ENCODE data around the gene PLTP. TPM values are rescaled to one million over a fixed set of nuclear protein-coding genes. Genes with fewer than 3 reads are reported as not detected.

PLTP gene
- polyA plus RNA-seq, 3 donors: 1.6 to 3.0 (median 2.9) TPM

DNA sequence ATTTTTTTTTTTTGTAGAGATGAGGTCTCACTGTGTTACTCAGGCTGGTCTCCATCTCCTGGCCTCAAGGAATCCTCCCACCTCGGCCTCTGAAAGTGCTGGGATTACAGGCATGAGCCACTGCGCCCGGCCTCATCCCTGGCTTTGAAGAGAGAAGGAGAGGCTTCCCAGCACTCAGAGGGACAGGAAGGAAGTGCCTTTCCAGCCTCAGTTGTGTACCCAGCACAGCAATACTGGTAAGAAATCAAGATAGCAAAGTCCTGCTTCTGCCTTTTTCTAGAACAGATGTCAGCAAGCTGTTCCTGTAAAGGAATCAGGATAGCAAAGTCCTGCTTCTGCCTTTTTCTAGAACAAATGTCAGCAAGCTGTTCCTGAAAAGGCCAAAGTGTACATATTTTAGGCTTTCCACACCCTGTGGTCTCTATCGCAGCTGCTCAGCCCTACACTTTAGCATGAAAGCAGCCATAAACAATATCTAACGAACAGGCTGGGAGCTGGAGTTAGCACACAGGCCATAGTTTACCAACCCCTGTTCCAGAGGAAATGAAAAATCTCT, 6.3 kb upstream of the PLTP start:
- peaks cover 26% of the 10 kb centered on the region for H3K4me1 Mint-ChIP-seq
- 76% methylated on average over 3 of the region's 5 CpGs for WGBS (ENCODE audit: insufficient coverage)
- Histone ChIP-seq H3K27ac (ENCODE audit: low read depth in 1 of 2, low read length in 2 of 2) (no peak overlapping the region), H4K20me1 (ENCODE audit: insufficient read depth, low read length) (no peaks in the 10 kb centered on the region), H3K36me3 (replicated peaks in 1 of 2; ENCODE audit: control insufficient read depth in 1 of 2, insufficient read depth in 2 of 2, low read length in 2 of 2) (no peaks in the 10 kb centered on the region), H3K9ac (ENCODE audit: insufficient read depth, low read length, poor library complexity, severe bottlenecking) (no peak overlapping the region), H3K4me1 (ENCODE audit: control insufficient read depth in 1 of 2, insufficient read depth in 2 of 2, low read length in 2 of 2) (peaks cover 34% of the 10 kb centered on the region in 2 donors), H3K79me2 (ENCODE audit: insufficient read depth, low read length) (no peaks in the 10 kb centered on the region), H3K27me3 (ENCODE audit: control insufficient read depth in 2 of 2, insufficient read depth in 2 of 2, low read length in 2 of 2) (no peaks in the 10 kb centered on the region), H3K9me3 (replicated peaks in 1 of 2; ENCODE audit: control insufficient read depth in 1 of 2, insufficient read depth in 1 of 2, low read length in 2 of 2) (no peaks in the 10 kb centered on the region), H3K4me3 (replicated peaks in 1 of 3; ENCODE audit: low read depth in 2 of 3, low read length in 3 of 3) (no peak overlapping the region), H3K4me2 (replicated peaks; ENCODE audit: extremely low read depth, low read length, poor library complexity, severe bottlenecking) (no peak overlapping the region), H2AFZ (ENCODE audit: insufficient read depth, low read depth, low read length, poor library complexity, severe bottlenecking) (no peak overlapping the region)
- no peak overlapping the region for H3K4me3 Mint-ChIP-seq
- TF ChIP-seq, protein P1, sequence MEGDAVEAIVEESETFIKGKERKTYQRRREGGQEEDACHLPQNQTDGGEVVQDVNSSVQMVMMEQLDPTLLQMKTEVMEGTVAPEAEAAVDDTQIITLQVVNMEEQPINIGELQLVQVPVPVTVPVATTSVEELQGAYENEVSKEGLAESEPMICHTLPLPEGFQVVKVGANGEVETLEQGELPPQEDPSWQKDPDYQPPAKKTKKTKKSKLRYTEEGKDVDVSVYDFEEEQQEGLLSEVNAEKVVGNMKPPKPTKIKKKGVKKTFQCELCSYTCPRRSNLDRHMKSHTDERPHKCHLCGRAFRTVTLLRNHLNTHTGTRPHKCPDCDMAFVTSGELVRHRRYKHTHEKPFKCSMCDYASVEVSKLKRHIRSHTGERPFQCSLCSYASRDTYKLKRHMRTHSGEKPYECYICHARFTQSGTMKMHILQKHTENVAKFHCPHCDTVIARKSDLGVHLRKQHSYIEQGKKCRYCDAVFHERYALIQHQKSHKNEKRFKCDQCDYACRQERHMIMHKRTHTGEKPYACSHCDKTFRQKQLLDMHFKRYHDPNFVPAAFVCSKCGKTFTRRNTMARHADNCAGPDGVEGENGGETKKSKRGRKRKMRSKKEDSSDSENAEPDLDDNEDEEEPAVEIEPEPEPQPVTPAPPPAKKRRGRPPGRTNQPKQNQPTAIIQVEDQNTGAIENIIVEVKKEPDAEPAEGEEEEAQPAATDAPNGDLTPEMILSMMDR (IDR thresholded peaks at IDR 0.05): no peak
- no peak for DNase-seq
- intact Hi-C loops (cut with micrococcal nuclease): no loop called here
- peaks cover 0 to 2% (median 0%) of the 10 kb centered on the region in 7 donors for H3K9me3 Mint-ChIP-seq
- peaks cover 0 to 8% (median 4%) of the 10 kb centered on the region in 3 donors for H3K27me3 Mint-ChIP-seq (ENCODE audit: low read depth in 3 of 3)
- H3K27ac Mint-ChIP-seq: no peak overlapping the region
- H3K36me3 Mint-ChIP-seq: no peaks in the 10 kb centered on the region

DNA sequence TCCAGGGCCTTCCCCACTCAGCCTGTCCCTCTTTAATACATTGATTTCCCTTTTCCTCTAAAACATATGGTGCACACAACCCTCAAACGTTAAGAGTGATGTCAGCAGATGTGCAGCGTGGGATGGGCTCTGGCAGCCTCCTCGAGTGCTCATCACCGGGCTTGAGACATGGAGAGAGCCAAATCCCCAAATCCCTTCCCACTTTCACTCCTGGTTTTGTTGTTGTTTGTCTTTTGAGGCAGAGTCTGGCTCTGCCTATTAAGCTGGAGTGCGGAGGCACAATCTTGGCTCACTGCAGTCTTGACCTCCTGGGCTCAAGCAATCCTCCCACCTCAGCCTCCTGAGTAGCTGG, 5.8 kb upstream of the PLTP start:
- WGBS (ENCODE audit: insufficient coverage): no CpG with 5 or more reads among the region's 5 CpGs
- Histone ChIP-seq H3K4me3 (replicated peaks in 1 of 3; ENCODE audit: low read depth in 2 of 3, low read length in 3 of 3) (no peak overlapping the region), H3K4me1 (ENCODE audit: control insufficient read depth in 1 of 2, insufficient read depth in 2 of 2, low read length in 2 of 2) (peaks cover 39% of the 10 kb centered on the region in 2 donors), H3K36me3 (replicated peaks in 1 of 2; ENCODE audit: control insufficient read depth in 1 of 2, insufficient read depth in 2 of 2, low read length in 2 of 2) (no peaks in the 10 kb centered on the region), H3K9me3 (replicated peaks in 1 of 2; ENCODE audit: control insufficient read depth in 1 of 2, insufficient read depth in 1 of 2, low read length in 2 of 2) (no peaks in the 10 kb centered on the region), H3K27ac (ENCODE audit: low read depth in 1 of 2, low read length in 2 of 2) (no peak overlapping the region), H3K9ac (ENCODE audit: insufficient read depth, low read length, poor library complexity, severe bottlenecking) (no peak overlapping the region), H3K79me2 (ENCODE audit: insufficient read depth, low read length) (no peaks in the 10 kb centered on the region), H2AFZ (ENCODE audit: insufficient read depth, low read depth, low read length, poor library complexity, severe bottlenecking) (no peak overlapping the region), H3K4me2 (replicated peaks; ENCODE audit: extremely low read depth, low read length, poor library complexity, severe bottlenecking) (no peak overlapping the region), H3K27me3 (ENCODE audit: control insufficient read depth in 2 of 2, insufficient read depth in 2 of 2, low read length in 2 of 2) (no peaks in the 10 kb centered on the region), H4K20me1 (ENCODE audit: insufficient read depth, low read length) (no peaks in the 10 kb centered on the region)
- TF ChIP-seq, protein P1 (IDR thresholded peaks at IDR 0.05): no peak
- Mint-ChIP-seq H3K27me3 (ENCODE audit: low read depth in 3 of 3) (peaks cover 1 to 8% (median 4%) of the 10 kb centered on the region in 3 donors), H3K27ac (no peak overlapping the region), H3K9me3 (peaks cover 0 to 2% (median 0%) of the 10 kb centered on the region in 7 donors), H3K4me3 (peak overlapping the region in 1 of 2 donors; percentile 37), H3K36me3 (no peaks in the 10 kb centered on the region), H3K4me1 (peaks cover 28% of the 10 kb centered on the region)
- intact Hi-C loops (cut with micrococcal nuclease): no loop called here
- no peak for DNase-seq

All from CD14-positive monocyte (primary cell).